Activated naive CD8-positive, alpha-beta T cell treated with anti-CD3 and anti-CD28 coated beads, Interleukin-2, amount 10 ng/mL, durations not matched to agents 7 days and 5 days (primary cell): ENCODE data around the gene PACSIN2. TPM values are rescaled to one million over a fixed set of nuclear protein-coding genes. Genes with fewer than 3 reads are reported as not detected.

Experiments used
- ATAC-seq: fragments of 150-1000 bp; cut with Tn5 transposase; one replicate; pipeline ENCODE4 v1.10.0; 2021; ENCODE audit warnings: low read depth, moderate library complexity
- POLR2A ChIA-PET: fragments of 350-600 bp; sonication (Branson Sonifier 250); formaldehyde crosslinking; loops from one replicate; lab custom pipeline; 2021; ENCODE audit warnings: antibody characterized with exemption; lab: Charles Lee
- DNase-seq: peaks from one replicate; pipeline ENCODE4 v3.0.0; 2021
- H3K27ac Mint-ChIP-seq: one replicate; pipeline ENCODE4 v1.8.0; 2022; ENCODE audit warnings: mild to moderate bottlenecking, mixed read lengths
- H3K27me3 Mint-ChIP-seq: one replicate; pipeline ENCODE4 v1.8.0; 2022; ENCODE audit warnings: mild to moderate bottlenecking, moderate library complexity, mixed read lengths
- H3K36me3 Mint-ChIP-seq: one replicate; pipeline ENCODE4 v1.8.0; 2021; ENCODE audit warnings: mild to moderate bottlenecking, mixed read lengths
- H3K4me1 Mint-ChIP-seq: one replicate; pipeline ENCODE4 v1.8.0; 2021; ENCODE audit warnings: mixed read lengths
- H3K4me3 Mint-ChIP-seq: one replicate; pipeline ENCODE4 v1.8.0; 2022; ENCODE audit warnings: mild to moderate bottlenecking, moderate library complexity, mixed read lengths
- H3K9me3 Mint-ChIP-seq: one replicate; pipeline ENCODE4 v1.8.0; 2021; ENCODE audit warnings: mixed read lengths
- total RNA-seq, 2 experiments: library from RNA; stranded (reverse); gene quantifications; one replicate each; pipeline ENCODE4 v1.2.3, GENCODE V29; 2021

PACSIN2 gene
- total RNA-seq, 2 experiments from 2014 or later, result 33.6 to 35.8 TPM

- Mint-ChIP-seq H3K27ac (no peak overlapping the region), H3K4me1 (peaks cover 18% of the 10 kb centered on the region), H3K9me3 (peaks cover 1% of the 10 kb centered on the region), H3K27me3 (no peaks in the 10 kb centered on the region), H3K4me3 (no peak overlapping the region), H3K36me3 (peaks cover 10% of the 10 kb centered on the region)
- POLR2A ChIA-PET, result interaction anchor here (0.9 kb wide), 1 partner anchor 21 kb away, joined by 4 read pairs; the partner anchor contains the start of gene PACSIN2
- DNase-seq (no peak), ATAC-seq (no peak)
These were observed 20.6 kb downstream of the PACSIN2 start for GRCh38 chr22:42994276-42994916.

DNA sequence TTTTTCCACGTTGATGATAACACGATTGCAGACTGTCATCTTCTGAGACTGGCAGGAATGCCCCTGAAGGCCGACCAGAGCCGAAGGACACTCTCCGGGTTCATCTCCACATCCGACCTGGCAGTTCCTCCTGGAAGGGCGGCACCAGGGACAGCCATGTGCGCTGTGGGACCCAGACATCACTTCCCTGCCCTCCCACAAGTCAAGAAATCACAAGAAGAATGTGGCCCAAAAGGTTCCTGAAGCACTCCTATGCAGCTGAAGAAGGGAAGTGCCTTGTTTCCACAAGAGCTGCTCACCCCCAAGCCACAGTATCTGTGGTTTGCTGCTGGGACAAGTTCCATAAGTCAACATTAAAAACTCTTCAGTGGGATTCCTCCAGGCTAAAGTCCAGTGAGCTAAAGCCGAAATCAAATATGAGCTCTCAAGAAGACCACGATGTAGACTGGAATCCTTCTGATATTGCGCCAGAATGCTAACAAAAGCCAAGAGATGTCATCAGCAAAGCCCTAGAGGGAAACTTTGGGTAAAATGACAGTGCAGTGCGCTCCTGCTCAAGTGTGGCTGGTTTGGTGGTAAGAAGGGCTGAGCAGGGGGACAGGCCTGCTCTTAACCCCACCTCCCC is 21.2 kb downstream of the PACSIN2 start:
- Mint-ChIP-seq H3K9me3 (peaks cover 1% of the 10 kb centered on the region), H3K4me1 (peaks cover 15% of the 10 kb centered on the region), H3K27ac (no peak overlapping the region), H3K27me3 (no peaks in the 10 kb centered on the region), H3K36me3 (peaks cover 8% of the 10 kb centered on the region), H3K4me3 (no peak overlapping the region)
- POLR2A ChIA-PET, result no interaction called here
- DNase-seq (no peak), ATAC-seq (no peak)

DNA sequence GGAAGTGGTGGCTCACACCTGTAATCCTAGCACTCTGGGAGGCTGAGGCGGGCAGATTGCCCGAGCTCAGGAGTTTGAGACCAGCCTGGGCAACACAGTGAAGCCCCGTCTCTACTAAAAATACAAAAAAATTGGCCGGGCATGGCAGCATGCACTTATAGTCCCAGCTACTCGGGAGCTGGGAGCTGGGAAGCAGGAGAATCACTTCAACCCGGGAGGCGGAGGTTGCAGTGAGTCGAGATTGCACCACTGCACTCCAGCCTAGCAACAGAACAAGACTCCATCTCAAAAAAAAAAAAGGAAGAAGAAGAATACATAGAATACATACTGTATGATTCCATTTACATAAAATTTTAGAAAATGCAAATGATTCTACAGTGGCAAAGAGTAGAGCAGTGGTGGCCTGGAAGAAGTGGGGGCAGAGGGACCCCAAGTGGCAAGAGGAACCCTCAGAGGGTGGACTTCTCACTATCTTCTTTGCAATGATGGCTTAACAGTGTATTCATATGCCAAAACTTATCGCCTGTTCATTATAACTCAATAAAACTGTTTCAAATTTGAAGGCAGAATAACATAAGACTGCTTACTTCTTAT is 22.0 kb downstream of the PACSIN2 start:
- no peak overlapping the region for H3K4me3 Mint-ChIP-seq
- ATAC-seq, result no peak
- no peaks in the 10 kb centered on the region for H3K9me3 Mint-ChIP-seq
- peaks cover 5% of the 10 kb centered on the region for H3K36me3 Mint-ChIP-seq
- POLR2A ChIA-PET, result no interaction called here
- peaks cover 7% of the 10 kb centered on the region for H3K4me1 Mint-ChIP-seq
- no peak for DNase-seq
- H3K27me3 Mint-ChIP-seq, result no peaks in the 10 kb centered on the region
- no peak overlapping the region for H3K27ac Mint-ChIP-seq

DNA sequence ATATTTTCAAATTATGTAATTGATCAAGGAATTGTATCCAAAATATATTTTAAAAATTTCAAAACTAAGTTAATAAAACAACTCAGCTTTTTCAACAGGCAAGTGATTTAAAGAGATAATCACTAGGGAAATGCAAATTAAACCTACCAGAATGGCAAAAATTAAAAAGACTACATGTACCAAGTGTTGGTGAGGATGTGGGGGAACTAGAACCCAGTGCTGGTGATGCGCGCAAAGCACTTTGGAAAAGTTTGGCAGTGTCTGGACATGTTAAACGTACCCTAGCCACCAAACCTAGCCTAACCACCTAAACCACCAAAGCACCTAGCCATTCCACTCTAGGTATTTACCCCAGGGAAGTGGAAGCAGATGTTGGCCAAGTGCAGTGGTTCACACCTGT is 22.9 kb downstream of the PACSIN2 start:
- Mint-ChIP-seq H3K4me1 (peaks cover 2% of the 10 kb centered on the region), H3K4me3 (no peak overlapping the region), H3K36me3 (peaks cover 4% of the 10 kb centered on the region), H3K9me3 (no peaks in the 10 kb centered on the region), H3K27me3 (no peaks in the 10 kb centered on the region), H3K27ac (no peak overlapping the region)
- POLR2A ChIA-PET, result no interaction called here
- DNase-seq (no peak), ATAC-seq (no peak)

DNA sequence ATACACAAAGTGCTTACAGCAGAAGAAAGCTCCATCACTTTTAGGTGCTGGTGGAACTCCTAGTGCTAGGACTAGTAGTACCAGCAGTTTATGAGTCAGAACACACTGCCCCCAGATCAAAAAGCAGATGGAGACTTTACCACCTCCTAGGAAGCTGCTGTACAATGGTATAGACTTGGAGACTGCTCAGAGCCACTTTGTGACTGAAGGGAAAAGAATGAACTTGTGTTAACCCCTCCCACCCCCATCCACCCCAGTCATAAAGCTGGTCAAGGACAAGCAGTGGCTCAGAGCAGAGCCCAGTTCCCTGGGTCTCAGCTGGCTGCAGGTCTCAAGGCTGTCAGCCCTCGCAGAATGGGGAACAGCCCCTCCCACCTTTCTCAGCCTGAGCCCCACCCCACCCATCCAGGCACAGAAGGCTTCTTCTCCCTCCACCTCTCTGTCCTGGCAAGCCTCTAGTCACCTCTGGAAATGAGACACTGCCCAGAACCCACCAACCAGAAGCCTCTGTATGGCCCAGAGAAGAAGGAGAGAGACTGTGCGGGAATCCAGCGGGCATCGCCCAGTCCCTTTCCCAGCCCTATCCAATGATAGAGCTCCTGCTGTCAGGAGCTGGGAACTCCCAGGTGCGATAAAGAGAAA is 23.8 kb downstream of the PACSIN2 start:
- no peak for ATAC-seq
- H3K4me1 Mint-ChIP-seq, result peaks cover 1% of the 10 kb centered on the region
- POLR2A ChIA-PET, result no interaction called here
- DNase-seq, result no peak
- H3K4me3 Mint-ChIP-seq, result no peak overlapping the region
- peaks cover 2% of the 10 kb centered on the region for H3K36me3 Mint-ChIP-seq
- H3K27ac Mint-ChIP-seq, result no peak overlapping the region
- H3K9me3 Mint-ChIP-seq, result no peaks in the 10 kb centered on the region
- no peaks in the 10 kb centered on the region for H3K27me3 Mint-ChIP-seq

- Mint-ChIP-seq H3K27me3 (no peaks in the 10 kb centered on the region), H3K4me1 (peaks cover 1% of the 10 kb centered on the region), H3K4me3 (no peak overlapping the region), H3K9me3 (no peaks in the 10 kb centered on the region), H3K27ac (no peak overlapping the region), H3K36me3 (peaks cover 2% of the 10 kb centered on the region)
- POLR2A ChIA-PET, result no interaction called here
- DNase-seq (no peak), ATAC-seq (no peak)
These were observed 24.7 kb downstream of the PACSIN2 start for GRCh38 chr22:42990131-42990838.

DNA sequence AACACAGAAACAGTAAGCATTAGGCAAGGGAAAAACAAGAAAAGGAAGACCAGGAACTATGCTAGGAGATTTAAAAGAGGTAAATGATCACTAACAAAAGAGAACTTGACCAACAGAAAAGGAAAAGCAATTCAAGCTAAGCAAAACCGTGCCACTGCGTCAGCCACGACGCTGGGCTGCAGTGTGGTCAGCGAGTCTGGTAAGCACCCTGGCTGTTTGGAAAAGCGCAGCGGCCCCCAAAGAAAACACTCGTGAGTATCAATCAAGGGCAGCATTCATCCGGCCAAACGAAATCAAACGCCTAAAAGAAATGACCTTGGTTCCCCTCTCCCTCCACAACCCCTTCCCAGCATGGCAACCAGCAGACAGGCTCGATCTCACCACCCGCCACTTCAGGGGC is 28.8 kb downstream of the PACSIN2 start:
- DNase-seq (no peak), ATAC-seq (no peak)
- POLR2A ChIA-PET, result no interaction called here
- H3K9me3 Mint-ChIP-seq, result no peaks in the 10 kb centered on the region
- H3K27ac Mint-ChIP-seq, result no peak overlapping the region
- peaks cover 5% of the 10 kb centered on the region for H3K4me1 Mint-ChIP-seq
- H3K36me3 Mint-ChIP-seq, result no peaks in the 10 kb centered on the region
- H3K4me3 Mint-ChIP-seq, result no peak overlapping the region
- no peaks in the 10 kb centered on the region for H3K27me3 Mint-ChIP-seq

DNA sequence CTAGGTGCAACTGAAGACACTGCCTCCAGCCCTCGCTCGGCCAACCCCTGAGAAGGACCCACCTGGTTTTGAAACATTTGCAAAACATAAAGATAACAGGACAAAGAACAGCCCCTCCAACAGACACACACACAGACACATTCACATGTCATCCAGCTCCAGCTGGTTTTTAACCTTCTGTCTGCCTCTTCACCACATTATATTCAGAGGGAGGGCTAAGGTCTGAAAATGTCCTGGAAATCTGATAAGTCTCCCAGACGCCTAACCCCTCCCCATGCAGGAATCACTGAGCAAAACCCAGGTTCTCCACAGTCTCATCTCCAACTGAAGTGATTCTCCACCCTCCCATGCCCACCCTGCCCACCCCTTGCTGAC is 29.4 kb downstream of the PACSIN2 start:
- Mint-ChIP-seq H3K4me1 (peaks cover 5% of the 10 kb centered on the region), H3K4me3 (no peak overlapping the region), H3K27ac (no peak overlapping the region), H3K27me3 (no peaks in the 10 kb centered on the region), H3K36me3 (no peaks in the 10 kb centered on the region), H3K9me3 (no peaks in the 10 kb centered on the region)
- DNase-seq, result no peak
- POLR2A ChIA-PET, result interaction anchor here (0.6 kb wide), 1 partner anchor 50 kb away, joined by 3 read pairs; no protein-coding TSS in a partner anchor
- ATAC-seq, result no peak

DNA sequence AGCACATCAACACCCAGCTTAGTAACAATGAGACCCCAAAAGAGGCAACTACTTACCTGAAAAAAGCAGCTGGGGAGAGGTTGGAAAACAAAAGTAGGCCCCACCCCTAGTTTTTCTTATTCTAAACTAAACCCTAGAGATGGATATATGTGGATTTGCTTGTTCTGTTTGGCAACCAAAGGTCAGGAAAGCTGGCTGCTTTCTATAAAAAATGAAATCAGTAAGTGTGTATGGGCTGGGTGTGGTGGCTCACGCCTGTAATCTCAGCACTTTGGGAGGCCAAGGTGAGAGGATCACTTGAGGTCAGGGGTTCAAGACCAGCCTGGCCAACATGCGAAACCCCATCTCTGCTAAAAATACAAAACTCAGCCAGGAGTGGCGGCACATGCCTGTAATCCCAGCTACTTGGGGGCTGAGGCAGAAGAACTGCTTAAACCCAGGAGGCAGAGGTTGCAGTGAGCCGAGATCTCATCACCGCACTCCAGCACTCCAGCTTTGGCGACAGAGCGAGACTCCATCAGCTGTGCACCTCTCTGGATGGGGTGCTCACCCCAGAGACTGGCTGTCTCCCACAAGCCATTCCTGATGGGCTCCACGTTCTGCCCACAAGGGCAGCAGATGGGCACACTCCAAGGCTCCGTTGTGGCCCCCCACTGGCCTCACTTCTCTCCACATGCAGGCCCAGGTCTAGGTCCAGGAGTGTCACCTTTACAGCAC is 30.0 kb downstream of the PACSIN2 start:
- Mint-ChIP-seq H3K9me3 (no peaks in the 10 kb centered on the region), H3K36me3 (no peaks in the 10 kb centered on the region), H3K27ac (no peak overlapping the region), H3K27me3 (no peaks in the 10 kb centered on the region), H3K4me1 (peaks cover 5% of the 10 kb centered on the region), H3K4me3 (no peak overlapping the region)
- POLR2A ChIA-PET, result interaction anchor here (0.6 kb wide), 1 partner anchor 49 kb away, joined by 3 read pairs; no protein-coding TSS in a partner anchor
- DNase-seq (no peak), ATAC-seq (no peak)

DNA sequence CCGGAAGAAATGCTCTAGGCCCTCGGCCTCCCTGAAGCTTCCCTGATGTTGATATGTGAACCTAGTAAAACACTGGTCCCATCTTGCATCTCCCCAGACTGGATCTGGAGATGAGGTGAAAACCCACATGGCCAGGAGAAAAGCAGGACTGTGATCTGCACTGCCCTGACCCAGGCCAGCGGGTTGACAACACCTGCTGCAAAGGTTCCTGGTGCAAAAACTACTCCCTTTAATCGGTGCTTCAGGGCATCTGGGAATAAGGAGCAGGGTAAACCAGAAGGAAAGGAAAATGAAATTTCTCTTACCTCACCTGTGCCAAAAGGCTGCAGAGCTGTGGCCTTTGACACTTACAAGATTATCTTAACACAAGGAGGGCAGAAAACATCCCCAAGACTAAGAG is 30.6 kb downstream of the PACSIN2 start:
- no peak for DNase-seq
- H3K9me3 Mint-ChIP-seq, result no peaks in the 10 kb centered on the region
- H3K4me1 Mint-ChIP-seq, result peaks cover 5% of the 10 kb centered on the region
- no peak overlapping the region for H3K4me3 Mint-ChIP-seq
- POLR2A ChIA-PET, result no interaction called here
- H3K27me3 Mint-ChIP-seq, result no peaks in the 10 kb centered on the region
- ATAC-seq, result no peak
- H3K36me3 Mint-ChIP-seq, result no peaks in the 10 kb centered on the region
- no peak overlapping the region for H3K27ac Mint-ChIP-seq

- Mint-ChIP-seq H3K4me3 (no peak overlapping the region), H3K36me3 (no peaks in the 10 kb centered on the region), H3K27me3 (no peaks in the 10 kb centered on the region), H3K27ac (no peak overlapping the region), H3K4me1 (peaks cover 7% of the 10 kb centered on the region), H3K9me3 (no peaks in the 10 kb centered on the region)
- DNase-seq, result no peak
- POLR2A ChIA-PET, result interaction anchor here (0.6 kb wide), 1 partner anchor 31 kb away, joined by 3 read pairs; no protein-coding TSS in a partner anchor
- ATAC-seq, result no peak
These were observed 31.5 kb downstream of the PACSIN2 start for GRCh38 chr22:42983470-42983869.

DNA sequence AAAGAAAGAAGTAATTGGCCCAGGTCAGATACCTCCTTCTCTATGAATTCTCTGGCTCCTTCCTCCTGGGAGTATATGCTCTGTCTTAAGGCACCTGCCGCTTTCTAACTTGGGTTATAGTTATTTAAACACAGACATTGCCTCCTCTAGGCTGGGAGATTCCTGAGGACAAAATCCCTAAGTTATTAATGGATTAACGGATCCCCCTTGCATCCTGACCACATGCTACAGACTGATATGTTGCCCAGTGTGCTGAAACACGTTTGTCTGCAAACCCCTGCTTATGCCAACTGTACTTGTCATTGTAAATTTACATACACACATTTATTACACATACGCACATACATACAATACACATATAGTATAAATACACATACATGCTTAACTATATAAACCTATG is 35.3 kb downstream of the PACSIN2 start:
- no peaks in the 10 kb centered on the region for H3K27me3 Mint-ChIP-seq
- no peak for ATAC-seq
- no peaks in the 10 kb centered on the region for H3K9me3 Mint-ChIP-seq

More for the DNA sequence above, 35.3 kb downstream of the PACSIN2 start:
- no peaks in the 10 kb centered on the region for H3K36me3 Mint-ChIP-seq
- POLR2A ChIA-PET, result no interaction called here
- peaks cover 10% of the 10 kb centered on the region for H3K4me1 Mint-ChIP-seq
- H3K27ac Mint-ChIP-seq, result no peak overlapping the region
- H3K4me3 Mint-ChIP-seq, result no peak overlapping the region
- no peak for DNase-seq
